Measurements from ENCODE around the gene MFF. TPM values are rescaled to one million over a fixed set of nuclear protein-coding genes. Genes with fewer than 3 reads are reported as not detected.
"Not testable (repeated sequence)": the region's sequence is repeated elsewhere in the genome, so short reads cannot be mapped to it uniquely, and the experiment has no call there.

MFF gene
- polyA plus RNA-seq, 10 donors = 55.5 to 79.0 (median 69.3) TPM

DNA sequence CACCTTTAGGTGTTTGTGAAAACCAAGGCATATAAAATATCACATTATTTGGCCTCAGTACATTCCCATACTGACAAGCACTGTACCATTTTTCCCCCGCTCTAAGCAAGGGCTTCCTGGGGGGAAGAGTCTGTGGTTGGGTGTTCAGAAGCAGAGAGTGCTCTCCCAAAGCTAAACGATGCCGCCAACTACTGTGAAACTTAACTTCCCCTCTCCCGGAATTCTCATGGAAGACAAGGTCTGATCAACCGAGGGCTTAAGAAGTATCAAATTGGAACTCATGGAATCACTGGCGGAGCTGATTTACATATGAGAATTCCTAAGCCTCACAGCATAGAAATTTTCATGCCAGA lies 433 bp upstream of the MFF start:
- no peak for DNase-seq

DNA sequence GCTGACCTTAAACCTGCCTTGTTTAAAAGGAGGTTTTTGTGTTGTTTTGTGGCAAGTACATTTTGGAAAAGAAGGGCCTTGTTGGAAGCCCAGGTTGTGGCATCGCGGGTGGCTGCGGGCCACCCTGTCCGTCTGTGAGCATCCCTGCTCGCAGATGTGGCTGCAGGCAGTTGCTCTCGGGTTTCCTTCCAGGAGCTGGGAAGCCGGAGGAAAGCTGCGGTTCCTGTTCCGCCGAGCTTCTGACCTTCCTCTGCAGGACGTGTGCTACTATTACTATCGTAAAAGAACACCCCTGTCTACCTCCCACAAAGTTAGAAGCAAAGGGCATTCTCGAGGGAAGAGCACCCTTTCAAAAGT lies 766 bp downstream of the MFF start:
- peak in 2 of 3 donors; percentile 33 to 44 for DNase-seq

DNA sequence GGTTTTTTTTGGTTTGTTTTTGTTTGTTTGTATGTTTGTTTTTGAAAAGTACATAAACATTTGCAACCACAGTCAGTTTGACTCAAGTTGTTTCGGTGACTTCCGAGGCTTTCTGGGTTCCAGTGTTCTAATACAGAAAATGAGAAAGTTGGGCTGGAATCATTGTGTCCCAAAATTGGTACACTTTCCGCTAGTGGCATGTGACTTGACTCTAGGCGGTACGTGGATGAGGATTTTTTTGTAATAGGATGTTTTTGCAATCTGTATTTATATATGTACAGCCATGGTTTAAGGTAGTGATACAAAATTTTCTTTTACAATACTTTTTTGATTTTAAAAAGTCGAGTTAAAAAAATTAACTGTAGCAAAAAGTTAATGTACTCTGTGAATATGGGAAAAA lies 1.7 kb downstream of the MFF start:
- DNase-seq = no peak

DNA sequence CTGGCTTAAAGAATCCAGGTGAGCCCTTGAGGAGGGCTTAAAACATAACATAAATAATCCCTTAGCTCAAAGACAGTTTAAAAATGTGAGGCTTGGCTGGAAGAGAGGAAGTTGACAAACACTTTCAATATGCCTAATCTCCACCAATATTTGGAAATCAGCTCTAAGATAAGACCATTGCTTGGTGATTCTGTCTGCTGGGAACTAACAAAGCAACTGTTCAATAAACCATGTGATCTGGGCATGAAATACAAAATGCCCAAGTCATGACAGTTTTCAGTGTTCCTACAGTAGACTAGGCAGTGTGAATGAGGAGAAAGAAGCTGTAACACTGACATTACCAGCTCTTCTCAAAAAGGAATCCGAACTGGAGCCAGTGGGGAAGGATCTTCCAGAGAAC lies 10.7 kb downstream of the MFF start:
- no peak for DNase-seq

DNA sequence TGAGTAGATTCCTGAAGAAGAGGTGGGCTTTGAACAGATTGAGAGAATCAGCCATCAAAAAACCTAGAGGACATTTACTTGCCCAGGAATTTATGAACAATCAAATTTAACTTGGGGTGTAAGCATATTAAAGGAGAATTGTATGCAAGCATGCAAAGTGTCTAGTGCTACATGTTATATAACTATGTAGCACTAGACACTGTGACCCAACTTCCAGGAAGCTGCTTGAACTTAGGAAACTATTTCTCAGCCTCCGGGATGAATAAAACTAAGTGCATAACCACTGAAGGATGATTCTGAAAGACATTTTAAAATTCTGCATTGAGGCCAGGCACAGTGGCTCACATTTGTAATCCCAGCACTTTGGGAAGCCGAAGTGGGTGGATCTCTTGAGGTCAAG lies 12.4 kb downstream of the MFF start:
- DNase-seq = no peak

DNA sequence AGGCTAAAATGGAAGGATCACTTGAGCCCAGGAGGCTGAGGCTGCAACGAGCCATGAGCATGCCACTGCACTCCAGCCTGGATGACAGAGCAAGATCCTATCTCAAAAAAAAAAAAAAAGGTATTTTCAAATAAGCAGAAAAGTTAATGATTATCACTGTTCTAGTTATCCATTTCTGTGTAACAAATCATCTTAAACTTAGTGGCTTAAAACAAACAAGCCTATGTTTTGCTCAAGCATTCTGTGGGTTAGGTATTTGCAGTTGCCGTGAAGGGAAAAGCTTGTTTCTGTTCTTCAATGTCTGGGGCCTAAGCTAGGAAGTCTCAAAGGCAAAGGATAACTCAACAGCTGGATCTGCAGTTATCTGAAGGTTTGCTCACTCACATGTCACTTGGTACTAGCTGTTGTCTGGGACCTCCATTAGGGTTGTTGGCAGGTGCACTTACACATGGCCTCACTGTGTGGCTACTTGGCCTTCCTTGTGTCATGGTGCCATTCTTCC lies 14.1 kb downstream of the MFF start:
- no peak for DNase-seq

DNA sequence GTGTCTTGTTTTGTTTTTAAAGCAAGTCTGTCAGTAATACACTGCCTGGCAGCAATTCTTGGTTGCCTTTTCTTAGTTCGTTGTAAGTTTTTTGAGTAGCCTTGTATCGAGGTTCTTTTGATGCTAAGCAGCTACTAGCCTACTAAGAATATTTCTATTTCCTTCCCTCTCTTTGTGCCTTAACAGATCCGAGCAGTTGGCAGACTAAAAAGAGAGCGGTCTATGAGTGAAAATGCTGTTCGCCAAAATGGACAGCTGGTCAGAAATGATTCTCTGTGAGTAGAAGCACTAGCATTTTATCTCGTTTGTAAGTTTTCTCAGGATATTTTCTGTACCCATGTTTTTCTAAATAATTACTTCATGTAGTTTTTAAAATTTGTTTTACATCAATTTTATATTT lies 15.1 kb downstream of the MFF start:
- DNase-seq = no peak

DNA sequence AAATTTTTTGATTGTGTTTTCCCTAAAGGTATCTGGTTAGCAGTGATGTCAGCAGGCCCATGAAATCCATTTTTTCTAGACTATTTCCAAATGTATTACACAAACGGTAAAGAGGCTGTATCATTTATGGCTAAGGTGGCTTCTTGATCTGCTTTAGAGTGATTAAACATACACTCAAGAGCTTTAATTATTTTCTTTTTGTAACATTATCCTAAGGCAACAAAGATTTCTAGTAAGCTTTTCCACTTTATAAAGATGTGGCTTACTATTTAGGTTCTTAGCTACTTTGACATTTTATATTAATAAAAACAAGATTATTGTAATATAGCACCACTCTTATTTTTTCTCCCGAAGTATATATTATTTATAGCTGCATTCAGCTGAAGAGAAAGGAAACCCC lies 16.5 kb downstream of the MFF start:
- DNase-seq = no peak

DNA sequence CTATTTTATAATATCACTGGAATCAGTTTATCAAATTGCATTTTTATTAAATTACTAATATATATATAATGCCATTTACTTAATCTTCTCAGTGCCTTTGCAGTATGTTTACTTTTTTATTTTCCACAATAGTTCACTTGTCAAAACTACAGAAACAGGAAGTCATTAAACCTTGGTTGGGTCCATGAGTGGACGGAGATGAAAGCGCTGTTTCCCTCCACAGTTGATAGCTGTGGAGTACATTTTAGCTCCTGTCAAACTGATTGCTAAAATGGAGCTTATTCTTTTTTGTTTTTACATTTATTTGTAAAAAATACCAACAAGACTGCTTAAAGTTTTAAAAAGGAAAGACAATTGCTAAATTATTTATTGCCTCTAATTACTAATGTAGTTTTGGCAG lies 19.2 kb downstream of the MFF start:
- DNase-seq = no peak

DNA sequence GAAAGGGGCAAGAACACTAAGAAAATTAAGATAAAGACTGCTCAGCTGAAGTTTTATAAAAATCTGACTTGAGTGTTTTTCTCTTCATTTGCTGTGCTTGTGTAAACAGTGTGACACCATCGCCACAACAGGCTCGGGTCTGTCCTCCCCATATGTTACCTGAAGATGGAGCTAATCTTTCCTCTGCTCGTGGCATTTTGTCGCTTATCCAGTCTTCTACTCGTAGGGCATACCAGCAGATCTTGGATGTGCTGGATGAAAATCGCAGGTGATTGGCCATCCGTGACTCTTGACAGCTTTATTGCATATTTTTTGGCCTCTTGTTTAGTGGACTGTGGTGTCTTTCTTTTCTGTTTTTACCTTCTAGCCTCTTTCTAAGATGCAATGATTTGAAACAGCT lies 22.1 kb downstream of the MFF start:
- no peak for DNase-seq

DNA sequence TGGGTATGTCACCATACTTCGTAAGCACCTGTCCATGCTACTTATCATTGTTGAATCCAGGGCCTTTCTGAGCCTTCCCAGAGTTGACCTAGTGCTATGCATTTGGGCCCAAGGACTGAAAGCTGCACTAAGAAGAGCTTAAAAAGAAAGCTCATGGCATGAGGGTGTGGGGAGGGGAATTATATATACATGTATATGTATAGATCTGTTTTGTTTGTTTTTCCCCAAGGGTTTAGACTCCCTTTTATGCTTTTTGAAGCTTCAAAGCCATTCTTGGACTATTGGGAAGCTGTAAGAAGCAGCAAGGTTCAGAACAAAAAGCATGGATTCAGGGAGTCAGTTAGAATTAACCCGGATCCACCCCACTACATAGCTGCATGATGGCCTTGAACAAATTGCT lies 23.3 kb downstream of the MFF start:
- no peak for DNase-seq

DNA sequence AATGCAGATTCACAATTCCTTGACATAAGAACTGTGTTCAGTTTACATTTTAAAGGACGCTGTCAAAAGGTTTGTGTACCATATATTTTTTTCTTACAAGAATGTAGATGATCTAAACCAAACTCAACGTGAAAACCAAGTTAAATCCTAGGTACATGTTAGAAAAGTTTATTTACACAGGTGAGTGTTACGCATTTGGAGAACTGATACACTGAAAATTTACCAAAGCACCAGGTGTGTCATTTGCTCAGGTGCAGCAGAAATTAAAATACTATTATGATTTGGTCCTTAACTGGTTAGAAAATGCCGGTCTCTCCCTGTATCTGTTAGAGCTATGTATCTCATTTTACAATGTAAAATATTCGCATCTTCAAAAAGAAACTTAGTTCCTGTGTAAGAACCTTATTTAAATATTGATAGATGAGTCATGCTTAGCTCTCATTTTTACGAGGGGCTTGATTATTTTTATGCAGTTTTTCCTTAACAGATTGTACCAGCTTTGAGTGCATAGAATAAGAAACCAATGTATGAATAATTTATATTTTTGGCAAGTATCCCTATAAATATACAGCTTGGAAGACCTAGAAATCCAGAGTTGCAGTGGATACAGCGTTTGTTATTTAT lies 25.1 kb downstream of the MFF start:
- no peak for DNase-seq

DNA sequence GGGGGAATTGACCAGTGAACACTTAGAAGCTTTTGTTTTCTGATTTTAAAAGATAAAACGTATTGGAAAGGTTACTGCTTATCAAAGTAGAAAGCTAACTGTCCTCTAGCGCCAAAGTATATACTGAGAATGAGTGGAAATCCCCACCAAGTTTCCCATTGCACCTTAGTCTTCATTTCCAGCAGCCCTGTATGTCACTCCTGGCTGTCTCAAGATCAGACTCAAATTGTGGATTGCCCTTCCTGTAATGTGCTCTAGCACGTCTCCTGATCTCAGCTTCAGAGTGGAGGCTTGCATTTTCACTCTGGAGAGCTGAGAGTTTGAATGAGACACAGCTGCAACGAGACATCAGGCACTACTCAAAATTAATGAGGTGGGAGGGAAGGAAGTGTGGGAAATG lies 26.6 kb downstream of the MFF start:
- DNase-seq = no peak

DNA sequence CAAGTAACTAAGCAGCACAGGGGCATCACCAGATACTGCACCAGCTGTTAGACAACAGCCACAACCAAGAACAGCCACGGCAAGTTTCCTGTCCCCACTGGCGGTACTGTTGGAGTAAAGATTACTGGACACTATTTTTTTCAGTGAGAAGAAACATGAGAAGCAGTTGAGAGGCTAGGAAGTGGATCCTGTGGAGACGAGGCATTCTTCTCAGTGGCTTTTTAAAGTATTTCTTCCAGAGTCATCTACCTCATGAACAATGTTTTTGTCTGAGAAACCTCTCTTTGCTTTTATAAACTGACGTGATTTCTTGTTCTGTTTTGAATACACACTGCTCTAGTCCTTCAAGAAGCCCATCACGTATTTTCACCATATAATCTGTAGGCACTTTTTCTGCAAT lies 35.3 kb downstream of the MFF start:
- DNase-seq = no peak

DNA sequence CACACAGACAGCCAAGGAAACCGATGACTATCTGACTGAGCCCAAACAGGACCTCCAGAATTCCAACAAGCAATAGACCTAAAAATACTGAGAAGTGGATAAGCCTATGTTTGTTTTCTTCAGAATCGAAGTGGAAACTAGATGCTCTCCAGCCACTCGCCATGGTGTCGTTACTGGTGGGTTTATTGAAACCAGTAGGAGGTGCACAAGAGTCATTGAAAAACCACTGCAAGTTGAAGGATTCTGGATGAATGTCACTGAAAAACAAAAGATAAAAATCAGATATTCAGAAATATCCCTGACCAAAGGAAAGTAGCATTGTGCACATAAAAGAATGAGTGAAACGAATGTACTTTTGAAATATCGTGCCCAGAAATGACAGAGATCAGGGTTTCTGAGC lies 38.7 kb downstream of the MFF start:
- DNase-seq = no peak

DNA sequence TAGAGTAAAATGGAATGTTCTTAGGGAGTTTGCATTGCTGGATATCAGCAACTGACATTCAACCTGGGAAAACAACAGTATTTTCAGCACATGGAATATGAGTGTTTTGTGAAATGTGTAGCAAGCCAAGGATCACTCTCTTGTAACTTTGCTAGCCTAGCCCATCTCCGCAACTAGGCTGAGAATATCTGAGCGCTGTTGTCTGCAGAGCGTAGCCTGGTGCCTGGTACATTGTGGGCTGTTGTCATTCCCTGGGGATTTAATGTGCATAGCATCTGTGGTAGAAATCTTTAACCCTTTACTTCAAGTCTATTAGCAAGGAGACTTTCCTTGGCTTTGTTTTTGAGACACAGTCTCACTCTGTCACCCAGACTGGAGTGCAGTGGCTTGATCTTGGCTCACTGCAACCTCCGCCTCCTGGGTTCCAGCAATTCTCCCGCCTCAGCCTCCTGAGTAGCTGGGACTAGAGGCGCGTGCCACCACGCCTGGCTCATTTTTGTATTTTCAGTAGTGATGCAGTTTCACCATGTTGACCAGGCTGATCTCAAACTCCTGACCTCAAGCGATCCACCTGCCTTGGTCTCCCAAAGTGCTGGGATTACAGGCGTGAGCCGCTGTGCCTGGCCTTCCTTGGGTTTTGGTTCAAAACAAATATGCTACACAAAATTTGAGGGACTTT lies 39.7 kb downstream of the MFF start:
- DNase-seq = not testable (repeated sequence)

DNA sequence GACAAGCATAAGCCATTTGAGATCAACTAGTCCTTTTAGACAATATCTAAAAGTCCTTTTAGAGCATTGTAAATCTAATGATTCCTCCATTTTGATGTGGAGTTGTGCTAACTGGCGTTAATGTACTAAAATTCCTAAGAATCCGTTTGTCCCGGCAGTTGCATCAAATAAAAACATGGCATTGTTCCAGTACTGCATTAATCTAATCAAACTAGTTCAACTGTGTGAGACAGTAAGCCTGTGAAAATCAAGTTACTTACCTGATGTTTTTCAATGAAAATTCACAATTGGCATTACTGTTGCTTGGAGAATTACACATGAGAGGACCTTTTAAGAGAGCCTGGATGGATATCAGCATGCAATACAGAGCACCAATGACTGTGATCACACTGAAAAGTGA lies 40.8 kb downstream of the MFF start:
- no peak for DNase-seq

DNA sequence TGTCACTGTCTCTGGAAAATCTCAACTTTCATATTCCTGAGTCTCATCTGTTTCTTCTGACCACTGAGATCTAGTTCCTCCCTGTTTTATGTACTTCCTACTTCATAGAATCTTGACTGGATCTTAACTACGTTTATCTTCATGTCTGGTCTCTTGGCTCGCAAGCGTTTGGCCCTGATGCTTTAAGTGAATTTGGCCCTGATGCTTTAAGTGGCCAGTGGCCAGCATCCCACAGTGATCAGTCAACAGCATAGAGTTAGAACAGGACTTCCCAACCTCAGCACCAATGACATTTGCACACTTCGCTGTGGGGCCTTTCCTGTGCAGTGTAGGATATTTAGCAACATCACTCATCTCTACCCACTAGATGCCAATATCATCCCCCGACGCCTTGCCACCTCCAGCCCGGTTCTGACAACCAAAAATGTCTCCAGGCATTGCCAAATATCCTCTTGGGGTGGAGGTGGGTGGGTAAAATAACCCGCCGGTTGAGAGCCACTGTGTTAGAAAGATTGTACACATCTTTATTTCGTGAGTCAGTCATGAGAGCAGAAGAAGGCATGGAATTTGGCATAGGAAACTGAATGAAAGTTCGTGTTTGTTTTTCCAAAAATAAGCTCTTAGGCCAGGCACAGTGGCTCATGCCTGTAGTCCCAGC lies 41.8 kb downstream of the MFF start:
- no peak for DNase-seq

DNA sequence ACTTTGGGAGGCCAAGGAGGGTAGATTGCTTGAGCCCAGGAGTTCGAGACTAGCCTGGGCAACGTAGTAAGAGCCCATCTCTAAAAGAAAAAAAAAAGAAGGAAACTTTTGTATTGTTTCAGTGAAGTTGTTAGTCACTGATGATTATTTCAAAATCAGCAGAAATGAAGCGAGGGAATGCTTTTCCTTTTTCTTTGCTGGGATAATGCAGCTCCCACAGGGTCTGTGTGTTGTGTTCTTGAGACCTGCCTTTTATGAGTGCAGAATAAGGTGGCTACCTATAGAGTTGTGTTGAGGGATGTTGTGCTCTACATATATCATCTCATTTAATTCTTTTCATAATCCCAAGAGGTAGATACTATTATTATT lies 42.4 kb downstream of the MFF start:
- DNase-seq = no peak

DNA sequence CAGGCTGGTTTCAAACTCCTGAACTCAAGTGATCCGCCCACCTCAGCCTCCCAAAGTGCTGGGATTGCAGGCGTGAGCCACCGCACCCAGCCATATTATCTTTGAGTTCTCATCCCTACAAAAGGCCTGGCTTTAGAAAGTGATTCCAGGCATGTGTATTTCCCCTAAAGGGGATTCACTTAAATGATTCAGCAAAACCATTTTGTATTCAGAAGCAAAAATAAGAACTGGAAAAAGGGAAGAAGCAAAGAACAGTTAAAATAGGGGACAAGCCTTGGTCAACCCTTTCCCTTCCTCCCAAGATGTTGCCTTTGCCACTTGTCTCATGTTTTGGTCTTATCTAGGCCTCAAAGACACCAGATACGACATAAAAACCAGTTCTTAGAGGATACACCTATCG lies 43.5 kb downstream of the MFF start:
- DNase-seq = no peak

DNA sequence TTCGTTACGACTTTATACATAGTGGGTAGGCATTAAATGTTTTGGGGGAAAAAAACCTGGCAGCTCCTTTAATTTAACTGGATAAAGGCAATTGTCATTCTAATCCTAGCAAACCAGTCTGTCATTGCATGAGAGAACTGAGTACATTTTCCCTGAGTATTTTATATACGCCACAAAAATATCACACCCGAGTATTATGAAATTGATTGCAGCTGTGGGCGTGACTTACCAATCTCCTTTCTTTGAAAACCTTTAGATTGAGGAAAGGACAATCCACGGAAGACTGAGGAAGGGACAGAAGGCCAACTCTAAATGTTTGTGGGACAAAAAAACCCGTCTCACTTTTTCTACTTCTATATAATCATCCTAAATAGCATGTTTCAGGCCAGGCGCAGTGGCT lies 45.0 kb downstream of the MFF start:
- no peak for DNase-seq

DNA sequence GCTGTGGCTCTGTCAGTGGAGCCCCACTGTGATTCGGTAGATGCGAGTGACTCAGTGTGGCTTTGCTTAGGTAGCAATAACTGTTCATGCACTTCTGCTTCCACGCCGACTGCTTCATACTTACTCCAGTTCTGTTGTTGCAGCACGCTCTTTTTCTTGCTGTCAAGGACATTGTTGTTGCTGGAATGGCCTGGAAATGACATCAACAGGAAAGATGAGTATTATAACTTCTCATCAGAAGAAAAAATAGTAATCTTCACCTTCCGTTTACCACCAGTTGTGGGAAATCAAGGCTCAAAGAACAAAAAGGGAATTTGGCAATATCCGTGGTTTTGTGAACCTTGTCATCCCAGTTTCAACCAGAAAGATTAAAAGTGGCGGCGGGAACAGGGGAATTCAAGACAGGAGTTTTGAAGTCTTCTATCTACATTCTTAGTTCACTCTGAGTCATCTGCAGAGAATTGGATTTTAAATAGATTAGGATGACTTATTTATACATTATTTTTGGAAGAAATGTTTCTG lies 45.8 kb downstream of the MFF start:
- DNase-seq = peak; percentile 16 to 61 (median 45)

DNA sequence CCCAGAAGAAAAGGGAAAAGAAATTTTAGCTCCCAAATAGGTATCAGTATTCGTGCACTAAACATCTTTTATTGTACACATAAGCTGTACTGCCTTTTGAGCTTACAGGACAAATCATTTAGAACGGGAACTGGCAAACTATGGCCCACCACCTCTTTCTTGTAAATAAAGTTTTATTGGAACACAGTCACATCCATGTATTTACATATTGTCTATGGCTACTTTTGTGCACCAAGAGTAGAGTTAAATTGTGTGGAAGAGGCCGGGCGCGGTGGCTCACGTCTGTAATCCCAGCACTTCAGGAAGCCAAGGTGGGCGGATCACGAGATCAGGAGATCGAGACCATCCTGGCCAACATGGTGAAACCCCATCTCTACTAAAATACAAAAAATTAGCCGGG lies 48.3 kb downstream of the MFF start:
- no peak for DNase-seq
